Right atrium auricular region (tissue), 2 donors: ENCODE results near the gene CEP152. TPM values are rescaled to one million over a fixed set of nuclear protein-coding genes. Genes with fewer than 3 reads are reported as not detected.

Source experiments
- DNase-seq: peaks from one replicate; pipeline ENCODE4 v3.0.0-alpha.2; 2019; ENCODE audit warnings: low spot score
- H3K27ac ChIP-seq, 2 donors: fragments of 200-600 bp; sonication (generic); 1 replicate in 1 of 2; 2 replicates in 1 of 2; pipeline ENCODE4 v1.5.1; 2016 to 2019
- H3K27me3 ChIP-seq, 2 donors: fragments of 200-600 bp; sonication (generic); one replicate each; pipeline versions ENCODE4 v1.5.1 to v1.6.0; 2017 to 2019
- H3K36me3 ChIP-seq: fragments of 200-600 bp; sonication (generic); one replicate; pipeline ENCODE4 v1.5.1; 2016
- H3K4me1 ChIP-seq, 2 donors: fragments of 200-600 bp; sonication (generic); one replicate each; pipeline versions ENCODE4 v1.5.1 to v1.6.0; 2017 to 2019
- H3K4me3 ChIP-seq, 2 donors: fragments of 200-600 bp; sonication (generic); 1 replicate in 1 of 2; 2 replicates in 1 of 2; pipeline ENCODE4 v1.5.1; 2017 to 2019; ENCODE audit warnings: mild to moderate bottlenecking in 1 of 2, moderate library complexity in 1 of 2
- H3K9me3 ChIP-seq, 2 donors: fragments of 200-600 bp; sonication (generic); one replicate each; pipeline ENCODE4 v1.5.1; 2019
- total RNA-seq, 2 donors: library from RNA; depleted of rRNA; stranded (reverse); fragments of >200 nt; gene quantifications; one replicate each; pipeline ENCODE4 v1.1.0, GENCODE V29; 2016
- TF ChIP-seq, protein P1 (sequence below), 2 donors: fragments of 200-600 bp; sonication (generic); IDR thresholded peaks; one replicate each; pipeline ENCODE4 v1.5.1; 2019; ENCODE audit warnings: antibody characterized with exemption in 2 of 2

The CEP152 gene
- total RNA-seq, 2 donors from 2014 or later: 1.1 to 1.4 TPM

DNA sequence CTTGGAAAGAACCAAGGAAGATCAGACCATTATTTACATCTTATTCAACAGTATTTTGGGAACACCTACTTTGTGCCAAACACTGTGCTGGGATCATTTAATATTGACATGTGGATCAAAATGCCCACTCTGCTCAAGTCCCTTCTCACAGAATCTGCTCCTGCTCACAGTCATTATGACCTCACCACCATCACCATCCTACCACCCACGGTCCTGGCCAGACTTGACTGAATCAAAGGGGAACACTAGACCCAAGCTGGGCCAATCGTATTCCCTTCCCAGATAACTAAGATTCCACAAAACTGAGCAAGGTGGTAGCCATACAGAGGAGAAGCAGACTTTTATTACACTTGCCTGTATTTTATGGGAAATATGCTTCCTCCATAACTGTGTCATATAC lies 3.4 kb upstream of the CEP152 start:
- H3K27ac ChIP-seq: no peak overlapping the region
- H3K4me1 ChIP-seq: peaks cover 0 to 14% of the 10 kb centered on the region in 2 donors
- H3K4me3 ChIP-seq: no peak overlapping the region
- H3K27me3 ChIP-seq: no peaks in the 10 kb centered on the region
- DNase-seq: no peak
- TF ChIP-seq, protein P1, sequence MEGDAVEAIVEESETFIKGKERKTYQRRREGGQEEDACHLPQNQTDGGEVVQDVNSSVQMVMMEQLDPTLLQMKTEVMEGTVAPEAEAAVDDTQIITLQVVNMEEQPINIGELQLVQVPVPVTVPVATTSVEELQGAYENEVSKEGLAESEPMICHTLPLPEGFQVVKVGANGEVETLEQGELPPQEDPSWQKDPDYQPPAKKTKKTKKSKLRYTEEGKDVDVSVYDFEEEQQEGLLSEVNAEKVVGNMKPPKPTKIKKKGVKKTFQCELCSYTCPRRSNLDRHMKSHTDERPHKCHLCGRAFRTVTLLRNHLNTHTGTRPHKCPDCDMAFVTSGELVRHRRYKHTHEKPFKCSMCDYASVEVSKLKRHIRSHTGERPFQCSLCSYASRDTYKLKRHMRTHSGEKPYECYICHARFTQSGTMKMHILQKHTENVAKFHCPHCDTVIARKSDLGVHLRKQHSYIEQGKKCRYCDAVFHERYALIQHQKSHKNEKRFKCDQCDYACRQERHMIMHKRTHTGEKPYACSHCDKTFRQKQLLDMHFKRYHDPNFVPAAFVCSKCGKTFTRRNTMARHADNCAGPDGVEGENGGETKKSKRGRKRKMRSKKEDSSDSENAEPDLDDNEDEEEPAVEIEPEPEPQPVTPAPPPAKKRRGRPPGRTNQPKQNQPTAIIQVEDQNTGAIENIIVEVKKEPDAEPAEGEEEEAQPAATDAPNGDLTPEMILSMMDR (IDR thresholded peaks at IDR 0.05): no peak
- H3K36me3 ChIP-seq: no peaks in the 10 kb centered on the region
- H3K9me3 ChIP-seq: no peaks in the 10 kb centered on the region

- Histone ChIP-seq H3K36me3 (no peaks in the 10 kb centered on the region), H3K4me3 (peak overlapping the region; percentile 53 to 74), H3K27me3 (no peaks in the 10 kb centered on the region), H3K27ac (no peak overlapping the region), H3K4me1 (peaks cover 0 to 14% of the 10 kb centered on the region in 2 donors), H3K9me3 (no peaks in the 10 kb centered on the region)
- DNase-seq: no peak
- TF ChIP-seq, protein P1 (IDR thresholded peaks at IDR 0.05): no peak
These were observed 573 bp upstream of the CEP152 start for GRCh38 chr15:48811325-48811958.

- no peak overlapping the region for H3K27ac ChIP-seq
- TF ChIP-seq, protein P1 (IDR thresholded peaks at IDR 0.05): no peak
- DNase-seq: no peak
These were observed 4.7 kb downstream of the CEP152 start for GRCh38 chr15:48806151-48806550.

GRCh38 chr15:48805591-48805990 lies 5.3 kb downstream of the CEP152 start:
- peaks cover 0 to 12% of the 10 kb centered on the region in 2 donors for H3K4me1 ChIP-seq
- H3K9me3 ChIP-seq: no peaks in the 10 kb centered on the region
- TF ChIP-seq, protein P1 (IDR thresholded peaks at IDR 0.05): no peak
- no peaks in the 10 kb centered on the region for H3K27me3 ChIP-seq
- no peak overlapping the region for H3K4me3 ChIP-seq
- no peak for DNase-seq
- no peak overlapping the region for H3K27ac ChIP-seq
- H3K36me3 ChIP-seq: no peaks in the 10 kb centered on the region

More at GRCh38 chr15:48806151-48806550, 4.7 kb downstream of the CEP152 start:
- no peaks in the 10 kb centered on the region for H3K27me3 ChIP-seq
- no peaks in the 10 kb centered on the region for H3K36me3 ChIP-seq
- H3K4me3 ChIP-seq: no peak overlapping the region
- H3K9me3 ChIP-seq: no peaks in the 10 kb centered on the region
- peaks cover 0 to 12% of the 10 kb centered on the region in 2 donors for H3K4me1 ChIP-seq

DNA sequence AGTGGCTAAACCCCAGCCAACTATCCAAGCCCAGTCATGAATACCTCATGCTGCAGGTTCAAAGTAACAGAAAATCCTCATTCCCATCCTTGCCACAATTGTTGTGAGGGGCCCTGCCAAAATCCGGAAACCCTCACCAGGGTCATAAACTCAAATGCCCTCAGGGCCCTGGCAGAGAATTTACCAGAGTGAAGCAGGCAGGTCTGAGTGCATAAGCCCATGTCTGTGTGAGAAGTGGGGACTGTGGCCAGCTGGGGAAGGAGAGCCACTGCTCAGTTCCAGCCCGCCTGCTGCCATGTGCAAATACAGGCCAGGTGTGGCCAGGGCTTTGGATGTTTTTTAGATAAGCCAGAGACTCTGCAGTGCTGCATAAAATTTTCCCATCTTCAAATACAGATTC lies 7.0 kb downstream of the CEP152 start:
- H3K4me3 ChIP-seq: no peak overlapping the region
- TF ChIP-seq, protein P1 (IDR thresholded peaks at IDR 0.05): no peak
- no peaks in the 10 kb centered on the region for H3K9me3 ChIP-seq
- H3K27me3 ChIP-seq: no peaks in the 10 kb centered on the region
- H3K27ac ChIP-seq: no peak overlapping the region
- H3K4me1 ChIP-seq: peaks cover 0 to 6% of the 10 kb centered on the region in 2 donors
- no peaks in the 10 kb centered on the region for H3K36me3 ChIP-seq
- DNase-seq: no peak

GRCh38 chr15:48802867-48803266 lies 8.0 kb downstream of the CEP152 start:
- no peaks in the 10 kb centered on the region for H3K36me3 ChIP-seq
- no peak for DNase-seq
- no peaks in the 10 kb centered on the region for H3K9me3 ChIP-seq
- H3K4me1 ChIP-seq: peaks cover 0 to 6% of the 10 kb centered on the region in 2 donors
- H3K4me3 ChIP-seq: no peak overlapping the region
- no peaks in the 10 kb centered on the region for H3K27me3 ChIP-seq
- TF ChIP-seq, protein P1 (IDR thresholded peaks at IDR 0.05): no peak
- H3K27ac ChIP-seq: no peak overlapping the region
